ENCODE measurements around the gene PANX1.

PANX1 gene

DNA sequence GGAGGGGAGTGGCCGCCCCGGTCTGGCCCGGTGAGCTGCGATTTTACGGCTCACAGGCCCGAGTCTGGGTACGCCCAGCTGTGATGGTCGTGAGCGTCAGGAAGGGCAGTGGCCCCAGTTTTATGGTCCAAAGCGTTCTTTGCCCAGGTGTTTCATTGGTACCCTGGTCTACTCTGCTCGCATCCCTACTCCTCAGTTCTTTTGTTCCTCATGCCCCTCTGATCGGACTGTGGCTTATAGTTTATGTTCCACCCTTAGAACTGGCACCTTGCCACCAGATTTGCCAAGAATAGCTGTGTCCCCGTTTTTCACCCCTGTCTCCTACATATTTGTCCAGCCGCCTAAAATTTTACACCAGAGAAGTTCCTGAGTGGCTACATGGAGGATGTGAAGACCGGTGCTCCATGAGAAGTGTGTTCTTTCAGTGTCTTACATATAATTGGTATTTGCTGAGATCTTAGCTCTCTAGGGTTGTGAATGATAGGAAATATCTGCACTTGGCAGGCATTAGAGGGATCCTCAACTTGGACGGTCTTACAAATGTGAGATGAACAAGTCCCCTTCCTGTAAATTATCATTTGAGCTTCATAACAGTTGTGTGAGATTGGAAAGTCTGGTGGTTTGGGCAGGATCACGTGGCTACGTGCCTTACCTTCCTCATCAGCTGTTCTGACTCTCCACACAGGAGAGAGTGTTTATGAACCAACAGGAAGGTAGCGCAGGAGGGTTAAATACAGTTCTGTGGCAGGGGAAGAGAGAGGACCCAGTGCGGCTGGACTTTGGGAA lies 1.1 kb downstream of the PANX1 start:
- DNase-seq: no peak

GRCh38 chr11:94130298-94131046 lies 1.8 kb downstream of the PANX1 start:
- DNase-seq: no peak

DNA sequence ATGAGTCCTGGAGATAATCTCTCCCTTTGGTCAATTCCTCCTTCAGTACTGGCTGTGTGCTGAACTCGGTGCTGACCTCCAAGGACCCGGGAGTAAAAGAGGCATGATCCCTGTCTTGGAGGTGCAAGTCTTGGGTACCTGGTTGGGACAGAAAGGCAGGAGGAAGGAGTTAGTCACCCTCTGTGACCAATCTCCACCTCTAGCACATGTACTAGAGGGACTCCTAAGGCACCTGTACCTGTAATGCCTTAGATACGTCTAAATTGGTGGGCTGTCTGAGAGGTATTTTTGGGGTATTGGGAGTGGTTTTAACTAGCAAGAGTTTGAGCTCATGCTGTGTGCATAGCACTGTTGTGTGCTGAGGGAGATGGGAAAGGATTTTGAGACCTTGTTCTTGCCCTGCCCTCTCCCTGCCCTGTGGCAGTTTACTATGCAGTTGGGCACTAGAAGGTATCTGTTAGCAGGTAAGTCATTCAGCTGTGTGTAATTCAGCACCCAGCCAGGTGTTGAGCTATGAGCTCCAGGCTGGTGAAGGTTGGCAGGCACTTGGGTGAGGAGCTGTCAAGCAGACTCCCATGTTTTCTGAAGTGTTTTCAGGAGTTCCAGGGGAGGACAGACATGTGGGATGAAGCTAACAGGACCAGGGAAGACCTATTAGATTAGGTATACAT lies 2.5 kb downstream of the PANX1 start:
- no peak for DNase-seq

DNA sequence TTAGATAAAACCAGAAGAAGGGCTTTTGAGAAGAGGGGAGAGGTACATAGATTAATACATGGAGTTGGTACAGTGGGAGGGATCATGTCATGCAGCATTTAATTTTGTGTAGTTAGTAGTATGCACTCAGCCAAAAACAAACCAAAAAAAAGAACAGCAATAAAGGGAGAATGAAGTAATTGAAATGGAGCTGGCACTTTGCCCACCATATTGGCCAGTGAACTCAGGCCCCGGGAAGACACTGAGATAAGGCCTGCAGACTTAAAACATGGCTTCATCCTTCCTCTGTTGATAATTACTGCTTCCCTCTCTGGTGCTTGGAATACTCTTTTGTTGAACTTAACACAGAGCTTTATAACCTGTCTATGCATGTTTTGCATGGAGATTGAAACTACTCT lies 3.1 kb downstream of the PANX1 start:
- no peak for DNase-seq

DNA sequence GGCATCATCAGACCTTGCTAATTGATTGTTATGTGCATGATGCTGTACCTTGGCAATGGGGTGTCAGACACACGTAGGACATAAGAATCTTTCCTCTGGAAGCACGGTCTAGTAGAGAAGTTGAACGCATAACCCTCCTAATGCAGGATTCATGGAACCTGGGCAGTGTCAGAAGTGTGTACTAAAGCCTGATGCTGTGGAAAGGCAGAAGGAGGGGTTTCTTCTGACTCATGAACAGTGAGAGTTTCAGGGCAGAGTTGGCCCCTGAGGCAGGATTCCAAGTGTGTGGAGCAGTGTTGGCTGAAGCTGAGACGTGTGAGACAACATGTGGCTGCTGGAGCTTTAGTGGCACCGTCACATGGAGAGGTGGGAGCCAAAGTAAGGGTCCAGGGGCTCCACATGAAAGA lies 3.5 kb downstream of the PANX1 start:
- no peak for DNase-seq

DNA sequence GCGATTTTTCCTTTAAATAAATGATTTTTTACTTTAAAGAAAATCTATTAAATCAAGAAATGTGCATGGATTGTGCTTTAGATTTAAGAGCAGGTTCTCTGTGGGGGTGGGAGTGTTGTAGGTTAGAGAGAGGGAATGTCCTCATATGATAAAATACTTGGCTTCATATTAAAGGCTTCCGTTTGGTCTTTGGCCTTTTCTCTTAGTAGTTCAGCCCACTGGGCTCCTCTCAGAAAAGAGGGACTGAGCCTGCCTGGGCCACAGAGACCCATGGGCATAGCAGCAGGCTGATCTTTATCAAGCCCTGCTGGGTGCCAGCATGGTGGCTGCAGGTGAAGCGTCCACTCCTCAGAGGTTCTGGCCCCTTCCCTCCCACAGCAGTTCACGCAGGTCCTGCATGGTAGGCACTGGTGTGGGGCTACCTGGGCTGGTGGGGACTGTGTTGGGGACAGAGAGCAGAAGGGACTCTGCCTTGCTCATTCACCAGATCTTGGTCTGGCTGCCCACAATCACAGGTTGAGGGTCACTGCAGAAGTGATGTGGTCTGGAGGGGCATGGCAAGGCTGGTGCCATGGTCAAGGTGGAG lies 4.3 kb downstream of the PANX1 start:
- no peak for DNase-seq

- no peak for DNase-seq
Observed at GRCh38 chr11:94133752-94134151, 5.1 kb downstream of the PANX1 start.

DNA sequence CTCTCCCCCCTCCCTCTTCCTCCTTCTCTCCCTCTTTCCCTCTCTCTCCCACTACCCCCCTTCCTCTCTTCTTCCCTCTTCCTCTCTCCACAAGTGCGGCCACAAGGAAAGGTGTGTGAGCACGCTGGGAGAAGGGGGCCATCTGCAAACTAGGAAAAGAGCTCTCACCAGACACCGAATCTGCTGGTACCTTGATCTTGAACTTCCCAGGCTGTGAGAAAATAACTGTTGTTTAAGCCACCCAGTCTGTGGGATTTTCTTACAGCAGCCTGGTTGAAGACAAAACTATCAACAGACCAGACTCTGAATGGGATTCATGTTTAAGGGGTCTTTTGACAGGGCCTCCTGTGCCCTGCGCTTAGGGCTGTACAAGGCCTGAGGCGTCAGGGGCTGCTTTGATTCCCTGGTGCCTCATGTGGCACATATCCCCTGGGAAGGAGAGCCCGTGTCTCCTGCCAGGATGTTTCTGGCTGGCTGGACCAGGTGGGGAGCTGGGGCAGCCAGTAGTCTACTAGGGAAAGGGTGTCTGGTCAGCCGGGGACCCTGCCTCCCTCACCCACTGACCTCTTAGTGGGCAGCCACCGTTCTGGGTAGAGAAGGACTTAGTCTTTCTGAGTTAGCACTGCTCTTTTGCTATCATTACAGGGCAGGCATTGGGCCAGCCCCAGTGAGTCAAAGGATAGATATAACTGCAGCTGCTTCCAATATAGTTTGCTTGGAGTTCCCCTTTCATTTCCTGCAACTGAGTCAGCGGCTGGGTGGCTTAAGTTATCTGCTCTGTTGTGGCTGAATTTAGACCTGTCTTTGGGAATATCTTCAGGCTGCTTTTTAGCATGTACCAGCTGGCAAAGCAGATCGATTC lies 6.2 kb downstream of the PANX1 start:
- no peak for DNase-seq

DNA sequence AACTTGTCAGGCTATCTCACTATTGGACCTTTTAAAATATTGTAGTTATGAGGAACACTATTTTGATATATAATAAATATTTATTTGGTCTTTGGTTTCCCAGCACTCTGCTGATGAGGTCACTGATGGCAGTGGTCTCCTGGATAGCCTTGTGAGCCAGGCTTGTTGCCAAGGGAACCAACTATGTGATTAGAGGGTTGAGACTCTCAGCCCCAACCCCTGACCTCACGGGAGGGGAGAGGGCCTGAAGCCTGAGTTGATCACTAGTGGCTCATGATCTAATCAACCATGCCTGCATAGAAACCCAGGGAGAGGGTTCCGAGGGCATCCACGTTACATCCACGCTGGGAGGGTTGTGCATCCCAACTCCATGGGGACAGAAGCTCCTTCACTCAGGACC lies 10.8 kb downstream of the PANX1 start:
- DNase-seq: no peak

GRCh38 chr11:94140154-94140655 lies 11.6 kb downstream of the PANX1 start:
- DNase-seq: no peak

DNA sequence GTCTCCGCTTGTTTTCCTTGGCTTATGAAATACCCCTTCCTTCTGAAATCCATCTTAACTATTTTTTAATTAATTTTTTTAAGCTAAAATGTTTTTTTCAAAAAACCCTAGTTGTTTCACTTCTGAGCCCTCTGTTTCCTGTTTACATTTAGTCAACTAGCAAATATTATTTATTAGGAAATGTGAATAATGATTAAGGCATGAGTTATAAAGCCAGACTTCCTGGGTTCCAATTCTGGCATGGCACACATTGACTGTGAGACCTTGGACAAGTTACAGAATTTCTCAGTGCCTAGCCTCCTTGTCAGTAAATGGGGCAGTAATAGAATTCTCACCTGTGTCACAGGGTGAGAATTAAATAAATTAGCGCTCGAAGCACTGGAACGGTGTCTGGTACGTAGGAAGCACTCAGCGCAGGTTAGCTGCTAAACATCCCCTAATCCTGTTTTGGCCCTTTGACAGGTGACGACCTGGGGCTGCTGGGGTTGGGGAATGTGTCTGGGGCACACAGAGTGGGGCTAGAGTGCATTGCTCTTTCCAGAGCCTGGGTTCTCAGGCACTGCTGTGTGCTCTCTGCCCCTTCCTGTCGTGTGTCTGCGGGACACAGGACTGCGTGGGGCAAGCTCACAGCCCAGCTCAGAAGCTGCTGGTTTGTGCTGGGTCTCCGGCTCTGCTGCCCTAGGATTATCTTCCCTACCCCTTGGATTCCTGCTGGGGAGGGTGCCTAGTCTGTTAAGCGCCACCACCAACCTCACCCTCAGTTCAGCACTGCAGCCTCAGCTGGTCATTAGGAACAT lies 13.1 kb downstream of the PANX1 start:
- no peak for DNase-seq

GRCh38 chr11:94142308-94143281 lies 14.0 kb downstream of the PANX1 start:
- no peak for DNase-seq

- DNase-seq: no peak
Observed at GRCh38 chr11:94144216-94144615, 15.6 kb downstream of the PANX1 start.

DNA sequence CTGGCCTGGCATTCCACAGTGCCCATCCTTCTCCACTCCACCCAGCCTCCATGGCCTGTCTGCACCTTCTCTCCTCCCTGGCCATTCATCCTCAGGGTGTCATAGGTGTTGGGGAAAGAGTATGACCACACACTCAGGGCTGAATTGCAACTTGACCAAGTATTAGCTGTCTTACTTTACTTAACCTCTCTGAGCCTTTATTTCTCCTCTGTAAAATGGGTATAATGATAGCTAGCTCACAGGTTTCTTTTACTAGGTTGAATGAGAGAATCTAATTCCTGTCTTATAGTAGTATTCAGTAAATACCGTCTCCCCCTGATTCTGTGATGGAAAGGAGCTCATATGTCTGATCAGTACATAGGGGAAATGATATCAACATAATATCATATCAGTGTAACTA lies 16.0 kb downstream of the PANX1 start:
- DNase-seq: no peak

- no peak for DNase-seq
Observed at GRCh38 chr11:94145431-94145830, 16.8 kb downstream of the PANX1 start.

GRCh38 chr11:94145916-94146315 lies 17.3 kb downstream of the PANX1 start:
- no peak for DNase-seq

GRCh38 chr11:94147433-94147845 lies 18.8 kb downstream of the PANX1 start:
- no peak for DNase-seq

DNA sequence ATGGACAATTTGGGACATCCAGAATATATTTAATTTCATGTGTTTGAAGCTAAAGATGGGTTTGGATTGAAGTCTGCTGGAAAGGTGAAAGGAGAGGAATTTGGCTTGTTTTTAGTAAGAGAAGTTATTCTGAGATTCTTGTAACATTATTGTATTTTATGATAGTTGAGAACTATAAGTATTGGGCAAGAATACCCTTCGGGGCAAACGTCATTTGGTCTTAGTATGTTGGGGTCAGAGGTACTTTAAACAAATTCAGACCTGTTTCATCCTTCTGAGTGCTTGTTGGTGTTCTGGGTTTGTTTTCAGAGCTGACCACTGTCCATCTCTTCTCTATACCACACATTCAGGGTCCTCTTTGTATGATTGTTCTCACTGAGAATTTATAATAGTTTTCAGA lies 19.5 kb downstream of the PANX1 start:
- DNase-seq: no peak

DNA sequence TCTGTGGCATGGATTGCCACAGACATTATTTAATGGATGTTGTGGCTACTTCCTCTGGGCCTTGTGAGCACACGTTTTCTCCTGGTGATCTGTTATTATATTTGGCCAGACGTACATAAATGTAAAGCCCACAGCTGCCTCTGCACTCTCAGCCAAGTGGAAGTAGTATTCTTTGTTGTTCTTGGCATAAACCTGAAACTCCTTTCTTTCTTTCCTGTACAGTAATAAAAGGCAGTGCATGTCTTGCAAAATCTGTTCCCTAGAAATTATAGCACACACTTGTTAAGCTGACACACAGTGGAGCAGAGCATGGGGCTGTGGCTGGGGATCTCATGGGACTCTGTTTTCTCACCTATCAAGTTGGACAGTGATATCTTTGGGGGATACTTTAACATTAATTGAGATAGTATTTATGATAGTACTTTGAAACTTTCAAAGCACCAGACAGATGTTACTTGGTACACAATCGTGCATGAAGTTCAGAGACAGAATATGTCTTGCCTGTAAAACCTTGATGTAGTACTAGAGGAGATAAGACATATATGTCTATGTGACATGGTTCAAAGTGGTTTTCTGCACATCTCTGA lies 20.9 kb downstream of the PANX1 start:
- no peak for DNase-seq

- no peak for DNase-seq
Observed at GRCh38 chr11:94150056-94150455, 21.4 kb downstream of the PANX1 start.
